Right lobe of liver (tissue), 6 donors: ENCODE results near the gene KCTD19. TPM values are rescaled to one million over a fixed set of nuclear protein-coding genes. Genes with fewer than 3 reads are reported as not detected.

Experiments used
- ATAC-seq, 4 donors: fragments of 200-7000 bp; cut with Tn5 transposase; one replicate each; pipeline ENCODE4 v1.9.1; 2020; ENCODE audit warnings: mild to moderate bottlenecking in 4 of 4, moderate library complexity in 4 of 4
- DNase-seq, 3 donors: peaks; one replicate each; pipeline ENCODE4 v3.0.0-alpha.2; 2020
- H3K27ac ChIP-seq, 3 donors: fragments of 200-600 bp; one replicate each; pipeline ENCODE4 v1.8.0; 2022
- H3K27me3 ChIP-seq, 2 donors: fragments of 200-600 bp; one replicate each; pipeline ENCODE4 v1.8.0; 2022
- H3K36me3 ChIP-seq, 4 donors: fragments of 200-600 bp; sonication (generic) in 1 of 4; one replicate each; pipeline versions ENCODE4 v1.5.1 to v1.8.0; 2017 to 2022; ENCODE audit warnings: control low read depth in 1 of 4
- H3K4me1 ChIP-seq, 4 donors: fragments of 200-600 bp; sonication (generic) in 1 of 4; one replicate each; pipeline versions ENCODE4 v1.5.1 to v1.8.0; 2017 to 2022; ENCODE audit warnings: control low read depth in 1 of 4
- H3K4me3 ChIP-seq, 3 donors: fragments of 200-600 bp; one replicate each; pipeline ENCODE4 v1.8.0; 2022
- H3K9me3 ChIP-seq, 4 donors: fragments of 200-600 bp; sonication (generic) in 1 of 4; one replicate each; pipeline versions ENCODE4 v1.5.1 to v1.8.0; 2017 to 2022; ENCODE audit warnings: control low read depth in 1 of 4
- POLR2A ChIP-seq: fragments of 450-650 bp; IDR thresholded peaks from one replicate; pipeline ENCODE4 v1.6.1; 2017; ENCODE audit warnings: antibody characterized with exemption, mild to moderate bottlenecking
- WGBS: methylation state at CpG from one replicate; pipeline ENCODE4 v1.1.6; 2018; ENCODE audit warnings: low coverage, low lambda C conversion rate; ENCODE audit not compliant: insufficient coverage; ENCODE audit errors: missing lambda C conversion rate; 5-methylcytosine and 5-hydroxymethylcytosine counted together
- intact Hi-C, 2 donors: fragments of 100-400 bp; cut with DNase I; formaldehyde crosslinking; loops; one replicate each; pipeline versions ENCODE4 v1.11.2 to v1.14.1; 2022
- total RNA-seq, 6 experiments: library from RNA; depleted of rRNA in 2 of 6; stranded (reverse); fragments of >200 nt in 2 of 6; fragmentation: NEBNext Ultra II Directional in 3 of 6; extraction: Animal tissue kit (Norgen Biotek cat#: 25700) in 3 of 6; gene quantifications; one replicate each; pipeline versions ENCODE4 v1.1.0 to v1.2.4, GENCODE V29; 2016 to 2023
- TF ChIP-seq, protein P1 (sequence below), 4 donors: fragments of 200-600 bp in 3 of 4; fragments of 450-650 bp in 1 of 4; IDR thresholded peaks; one replicate each; pipeline versions ENCODE4 v1.5.1 to v1.8.0; 2016 to 2022; ENCODE audit warnings: antibody characterized with exemption in 4 of 4, mild to moderate bottlenecking in 2 of 4
- donor health status: DM: no; HTN: yes; CAD: no.
- donor health status: DM: no; HTN: no; CAD: no.
- donor health status: DM: no; HTN: no; CAD: no.
- donor health status: DM: no; HTN: yes; CAD: no.
- donor health status: DM: no; HTN: yes; CAD: no.

Gene KCTD19
- total RNA-seq, 6 experiments from 2014 or later: not detected

DNA sequence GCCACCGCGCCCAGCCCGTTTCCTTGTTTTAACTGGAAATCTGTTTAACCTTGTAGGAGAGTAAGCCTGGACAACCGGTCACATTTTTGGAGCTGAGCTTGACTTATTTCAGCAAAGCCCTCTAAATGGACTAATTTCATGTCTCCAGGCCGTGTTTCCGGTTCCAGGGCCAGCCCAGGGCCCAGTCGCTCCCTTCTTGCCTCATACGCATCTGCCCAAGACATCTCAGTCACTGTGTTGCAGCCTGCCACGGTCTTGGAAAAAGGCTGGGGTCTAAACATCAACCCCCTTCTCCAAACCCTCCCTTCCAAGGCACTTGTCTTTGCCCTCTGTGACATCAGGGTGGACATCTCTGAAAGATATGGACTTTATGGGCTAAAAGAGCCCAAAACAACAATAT, 28.3 kb downstream of the KCTD19 start:
- intact Hi-C loops: no loop called here
- DNase-seq: no peak
- TF ChIP-seq POLR2A: no peak
- TF ChIP-seq, protein P1, sequence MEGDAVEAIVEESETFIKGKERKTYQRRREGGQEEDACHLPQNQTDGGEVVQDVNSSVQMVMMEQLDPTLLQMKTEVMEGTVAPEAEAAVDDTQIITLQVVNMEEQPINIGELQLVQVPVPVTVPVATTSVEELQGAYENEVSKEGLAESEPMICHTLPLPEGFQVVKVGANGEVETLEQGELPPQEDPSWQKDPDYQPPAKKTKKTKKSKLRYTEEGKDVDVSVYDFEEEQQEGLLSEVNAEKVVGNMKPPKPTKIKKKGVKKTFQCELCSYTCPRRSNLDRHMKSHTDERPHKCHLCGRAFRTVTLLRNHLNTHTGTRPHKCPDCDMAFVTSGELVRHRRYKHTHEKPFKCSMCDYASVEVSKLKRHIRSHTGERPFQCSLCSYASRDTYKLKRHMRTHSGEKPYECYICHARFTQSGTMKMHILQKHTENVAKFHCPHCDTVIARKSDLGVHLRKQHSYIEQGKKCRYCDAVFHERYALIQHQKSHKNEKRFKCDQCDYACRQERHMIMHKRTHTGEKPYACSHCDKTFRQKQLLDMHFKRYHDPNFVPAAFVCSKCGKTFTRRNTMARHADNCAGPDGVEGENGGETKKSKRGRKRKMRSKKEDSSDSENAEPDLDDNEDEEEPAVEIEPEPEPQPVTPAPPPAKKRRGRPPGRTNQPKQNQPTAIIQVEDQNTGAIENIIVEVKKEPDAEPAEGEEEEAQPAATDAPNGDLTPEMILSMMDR (IDR thresholded peaks at IDR 0.05): no peak

DNA sequence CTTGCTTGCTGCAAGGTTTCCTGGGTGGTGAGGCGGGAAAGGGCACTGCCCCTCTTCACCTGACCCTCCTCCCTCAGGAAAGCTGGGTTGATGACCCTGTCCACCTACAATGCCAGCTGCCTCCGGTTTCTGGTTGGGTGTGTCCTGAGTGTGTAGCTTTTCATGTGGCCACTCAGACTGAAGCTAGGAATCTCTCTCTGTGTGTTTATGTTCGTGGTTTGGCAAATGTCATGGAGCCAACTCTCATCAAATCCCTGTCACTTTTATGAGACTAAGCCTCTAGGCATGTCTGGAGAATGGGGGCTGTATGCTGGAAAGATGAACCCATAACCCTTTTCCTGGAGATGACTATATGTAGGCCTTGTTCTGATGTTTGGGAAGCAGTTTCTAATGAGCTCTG, 30.1 kb downstream of the KCTD19 start:
- H3K4me3 ChIP-seq: no peak overlapping the region
- DNase-seq (no peak), ATAC-seq (no peak)

More for the DNA sequence above, 28.3 kb downstream of the KCTD19 start:
- no peak overlapping the region for H3K27ac ChIP-seq
- no peak for ATAC-seq
- 84% methylated on average over 9 of the region's 9 CpGs for WGBS
- no peak overlapping the region for H3K4me3 ChIP-seq
- H3K27me3 ChIP-seq: no peaks in the 10 kb centered on the region
- no peaks in the 10 kb centered on the region for H3K9me3 ChIP-seq
- H3K4me1 ChIP-seq: no peaks in the 10 kb centered on the region
- no peaks in the 10 kb centered on the region for H3K36me3 ChIP-seq

DNA sequence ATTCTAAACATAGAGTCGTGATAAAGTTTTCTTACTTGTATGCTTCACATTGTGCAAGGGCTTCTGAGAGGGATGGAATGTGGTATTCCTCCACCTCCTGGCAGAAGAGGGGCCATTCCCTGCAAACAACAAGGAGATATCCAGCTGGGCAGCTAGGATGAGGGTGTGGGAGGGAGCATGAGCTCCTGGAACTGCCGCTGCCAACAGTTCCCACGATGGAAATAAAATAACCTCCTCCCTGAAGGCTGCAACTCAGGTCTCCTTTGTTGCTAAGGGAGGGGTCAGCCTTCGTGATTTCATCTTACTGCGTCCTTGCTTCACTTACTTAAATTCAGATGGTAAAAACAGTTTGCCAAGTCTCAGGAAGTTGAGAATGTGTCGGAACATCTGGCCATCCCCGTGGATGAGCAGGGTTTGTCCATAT, 31.6 kb downstream of the KCTD19 start:
- no peaks in the 10 kb centered on the region for H3K9me3 ChIP-seq
- H3K4me1 ChIP-seq: no peaks in the 10 kb centered on the region
- no peaks in the 10 kb centered on the region for H3K27me3 ChIP-seq
- no peak overlapping the region for H3K4me3 ChIP-seq
- H3K27ac ChIP-seq: no peak overlapping the region
- intact Hi-C loops: no loop called here
- ATAC-seq: no peak
- WGBS: 56% methylated on average over 6 of the region's 7 CpGs
- H3K36me3 ChIP-seq: no peaks in the 10 kb centered on the region
- TF ChIP-seq POLR2A: no peak
- TF ChIP-seq, protein P1 (IDR thresholded peaks at IDR 0.05): no peak
- no peak for DNase-seq

More for the DNA sequence above, 30.1 kb downstream of the KCTD19 start:
- TF ChIP-seq POLR2A: no peak
- Histone ChIP-seq H3K4me1 (no peaks in the 10 kb centered on the region), H3K36me3 (no peaks in the 10 kb centered on the region), H3K27me3 (no peaks in the 10 kb centered on the region), H3K9me3 (no peaks in the 10 kb centered on the region), H3K27ac (no peak overlapping the region)
- WGBS: 43% methylated on average over 3 of the region's 3 CpGs
- intact Hi-C loops: no loop called here

DNA sequence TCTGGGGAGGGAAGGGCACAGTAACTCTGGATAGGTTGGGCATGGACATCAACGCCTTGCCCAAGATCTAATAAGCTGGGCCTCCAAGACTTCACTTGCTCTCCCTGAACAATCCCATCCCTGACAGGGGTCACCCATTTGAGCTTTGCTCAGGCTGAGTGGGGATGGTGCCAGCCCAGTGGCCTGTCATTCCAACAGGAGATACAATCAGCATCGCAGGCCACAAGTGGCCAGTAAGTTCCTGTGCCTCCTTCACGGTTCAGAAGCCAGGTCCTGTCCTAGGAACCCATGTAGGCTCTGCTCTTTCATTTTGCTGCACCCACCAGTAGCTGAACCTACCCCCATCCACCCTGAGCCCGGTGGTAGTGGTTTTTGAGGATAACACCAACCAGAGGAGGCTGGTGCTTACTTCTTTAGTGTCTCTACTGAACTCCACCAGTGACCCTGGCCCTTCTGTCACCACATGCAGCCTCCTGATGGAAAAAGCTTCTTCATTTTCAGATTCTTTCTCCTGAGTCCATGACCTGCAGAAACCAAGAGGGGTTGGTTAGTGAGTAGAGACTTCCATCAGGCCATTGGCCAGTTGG, 32.3 kb downstream of the KCTD19 start:
- Histone ChIP-seq H3K27ac (no peak overlapping the region), H3K27me3 (no peaks in the 10 kb centered on the region), H3K9me3 (no peaks in the 10 kb centered on the region), H3K4me1 (no peaks in the 10 kb centered on the region), H3K36me3 (no peaks in the 10 kb centered on the region), H3K4me3 (no peak overlapping the region)
- WGBS: 59% methylated on average over 2 of the region's 4 CpGs
- DNase-seq: no peak
- intact Hi-C loops: no loop called here
- ATAC-seq: no peak
- TF ChIP-seq, protein P1 (IDR thresholded peaks at IDR 0.05): no peak
- TF ChIP-seq POLR2A: no peak

DNA sequence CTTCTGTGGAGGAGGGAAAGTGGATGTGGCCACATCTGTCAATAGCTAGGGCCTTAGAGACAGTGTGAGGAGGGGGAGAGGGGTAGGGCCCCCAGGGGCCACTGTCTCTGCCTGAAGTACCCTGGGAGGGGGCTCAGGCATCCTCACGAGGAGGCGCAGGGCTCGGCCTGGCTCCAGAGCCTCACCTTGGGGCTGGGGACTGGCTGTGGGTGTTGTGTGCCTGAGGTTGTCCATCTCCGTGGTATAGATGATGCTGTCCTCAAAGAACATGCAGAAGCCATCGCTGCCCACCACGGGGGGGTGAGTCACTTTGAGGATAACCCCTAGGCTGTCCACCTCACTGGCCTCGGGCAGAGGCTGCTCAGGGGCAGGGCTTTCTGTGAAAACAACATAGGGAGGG, 35.1 kb downstream of the KCTD19 start:
- intact Hi-C loops: no loop called here
- H3K4me3 ChIP-seq: no peak overlapping the region
- H3K27me3 ChIP-seq: no peaks in the 10 kb centered on the region
- ATAC-seq: no peak
- H3K36me3 ChIP-seq: no peaks in the 10 kb centered on the region
- no peak for TF ChIP-seq POLR2A
- 61% methylated on average over 6 of the region's 7 CpGs for WGBS
- H3K4me1 ChIP-seq: no peaks in the 10 kb centered on the region
- H3K9me3 ChIP-seq: no peaks in the 10 kb centered on the region
- no peak overlapping the region for H3K27ac ChIP-seq
- no peak for DNase-seq

GRCh38 chr16:67287960-67288359, 38.6 kb downstream of the KCTD19 start:
- no peaks in the 10 kb centered on the region for H3K36me3 ChIP-seq
- DNase-seq: no peak
- no peaks in the 10 kb centered on the region for H3K9me3 ChIP-seq
- WGBS: no CpG with 5 or more reads among the region's 14 CpGs
- no peak overlapping the region for H3K27ac ChIP-seq
- TF ChIP-seq, protein P1 (IDR thresholded peaks at IDR 0.05): no peak
- TF ChIP-seq POLR2A: no peak
- H3K4me1 ChIP-seq: no peaks in the 10 kb centered on the region
- ATAC-seq: no peak
- intact Hi-C loops: no loop called here
- H3K4me3 ChIP-seq: no peak overlapping the region
- no peaks in the 10 kb centered on the region for H3K27me3 ChIP-seq
